Thymus (tissue), 11 donors: Measurements from ENCODE around the gene TSPAN4. TPM values are rescaled to one million over a fixed set of nuclear protein-coding genes. Genes with fewer than 3 reads are reported as not detected.

Experiments used
- DNase-seq, 9 donors: peaks; one replicate each; pipeline ENCODE4 v3.0.0-alpha.2; 2013; ENCODE audit warnings: low spot score in 9 of 9, low read depth in 6 of 9, missing footprints in 1 of 9
- H3K27ac ChIP-seq, 2 donors: one replicate each; pipeline ENCODE4 v1.5.1; 2013; ENCODE audit warnings: control low read depth in 1 of 2, low read depth in 1 of 2, low read length in 1 of 2, mild to moderate bottlenecking in 1 of 2, moderate library complexity in 1 of 2
- H3K27me3 ChIP-seq, 2 donors: one replicate each; pipeline ENCODE4 v1.5.1; 2013; ENCODE audit warnings: low read length in 1 of 2; ENCODE audit not compliant: control insufficient read depth in 2 of 2, insufficient read depth in 1 of 2
- H3K36me3 ChIP-seq, 2 donors: one replicate each; pipeline ENCODE4 v1.5.1; 2013; ENCODE audit warnings: low read length in 1 of 2, mild to moderate bottlenecking in 1 of 2, moderate library complexity in 1 of 2; ENCODE audit not compliant: control insufficient read depth in 2 of 2, insufficient read depth in 2 of 2
- H3K4me1 ChIP-seq, 2 donors: one replicate each; pipeline ENCODE4 v1.5.1; 2013; ENCODE audit warnings: low read length in 2 of 2; ENCODE audit not compliant: control insufficient read depth in 2 of 2, insufficient read depth in 2 of 2
- H3K4me3 ChIP-seq, 2 donors: one replicate each; pipeline ENCODE4 v1.5.1; 2013; ENCODE audit warnings: low read length in 2 of 2, control low read depth in 1 of 2, mild to moderate bottlenecking in 1 of 2
- H3K9me3 ChIP-seq, 2 donors: one replicate each; pipeline ENCODE4 v1.5.1; 2013; ENCODE audit warnings: low read length in 1 of 2, mild to moderate bottlenecking in 1 of 2; ENCODE audit not compliant: control insufficient read depth in 2 of 2, insufficient read depth in 1 of 2
- WGBS: extraction: QIAGEN DNeasy Blood & Tissue Kit; methylation state at CpG from one replicate; pipeline ENCODE4 v1.1.7; 2013; 5-methylcytosine and 5-hydroxymethylcytosine counted together
- polyA plus RNA-seq: library from polyadenylated mRNA; stranded (reverse); fragments of 200-250 nt; gene quantifications from one replicate; pipeline ENCODE4 v1.2.3, GENCODE V29; 2013
- total RNA-seq: library from RNA; stranded (reverse); fragments of 120-200 nt; gene quantifications from one replicate; pipeline ENCODE4 v1.2.4, GENCODE V29; 2013
- donor health status: healthy.

TSPAN4 gene
- total and polyA plus RNA-seq, 2 donors = 22.2 to 56.7 TPM

GRCh38 chr11:819943-820649, 22.6 kb upstream of the TSPAN4 start:
- Histone ChIP-seq H3K4me3 (peak overlapping the region; percentile 52 to 95), H3K27me3 (peaks cover 0 to 1% of the 10 kb centered on the region in 2 donors), H3K27ac (peak overlapping the region; percentile 83 to 94), H3K4me1 (peaks cover 12 to 30% of the 10 kb centered on the region in 2 donors), H3K9me3 (no peaks in the 10 kb centered on the region), H3K36me3 (peaks cover 17 to 42% of the 10 kb centered on the region in 2 donors)
- 6% methylated on average over 47 of the region's 47 CpGs for WGBS
- peak in 8 of 9 donors; percentile 59 to 94 (median 88) for DNase-seq

GRCh38 chr11:820655-821511, 21.8 kb upstream of the TSPAN4 start:
- Histone ChIP-seq H3K27me3 (peaks cover under 1 to 9% of the 10 kb centered on the region in 2 donors), H3K36me3 (peaks cover 18 to 43% of the 10 kb centered on the region in 2 donors), H3K4me1 (peaks cover 12 to 38% of the 10 kb centered on the region in 2 donors), H3K27ac (peak overlapping the region in 1 of 2 donors; percentile 70), H3K9me3 (no peaks in the 10 kb centered on the region), H3K4me3 (peak overlapping the region; percentile 52 to 95)
- WGBS = 88% methylated on average over 11 of the region's 11 CpGs
- no peak for DNase-seq

- WGBS = 82% methylated on average over 22 of the region's 22 CpGs
- Histone ChIP-seq H3K27me3 (peaks cover 7 to 18% of the 10 kb centered on the region in 2 donors), H3K4me1 (peaks cover 12 to 47% of the 10 kb centered on the region in 2 donors), H3K27ac (no peak overlapping the region), H3K4me3 (no peak overlapping the region), H3K9me3 (no peaks in the 10 kb centered on the region), H3K36me3 (peaks cover 18 to 41% of the 10 kb centered on the region in 2 donors)
- DNase-seq = no peak
These were observed 20.9 kb upstream of the TSPAN4 start for GRCh38 chr11:821512-822371.

GRCh38 chr11:823441-824291, 19.0 kb upstream of the TSPAN4 start:
- 97% methylated on average over 53 of the region's 53 CpGs for WGBS
- peaks cover 25 to 37% of the 10 kb centered on the region in 2 donors for H3K27me3 ChIP-seq
- H3K27ac ChIP-seq = no peak overlapping the region
- H3K9me3 ChIP-seq = peaks cover 0 to under 1% of the 10 kb centered on the region in 2 donors
- H3K36me3 ChIP-seq = peaks cover 18 to 41% of the 10 kb centered on the region in 2 donors
- H3K4me1 ChIP-seq = peaks cover 16 to 62% of the 10 kb centered on the region in 2 donors
- DNase-seq = no peak
- H3K4me3 ChIP-seq = no peak overlapping the region

- WGBS = 97% methylated on average over 59 of the region's 59 CpGs
- no peak overlapping the region for H3K27ac ChIP-seq
These were observed 18.3 kb upstream of the TSPAN4 start for GRCh38 chr11:824292-824880.

DNA sequence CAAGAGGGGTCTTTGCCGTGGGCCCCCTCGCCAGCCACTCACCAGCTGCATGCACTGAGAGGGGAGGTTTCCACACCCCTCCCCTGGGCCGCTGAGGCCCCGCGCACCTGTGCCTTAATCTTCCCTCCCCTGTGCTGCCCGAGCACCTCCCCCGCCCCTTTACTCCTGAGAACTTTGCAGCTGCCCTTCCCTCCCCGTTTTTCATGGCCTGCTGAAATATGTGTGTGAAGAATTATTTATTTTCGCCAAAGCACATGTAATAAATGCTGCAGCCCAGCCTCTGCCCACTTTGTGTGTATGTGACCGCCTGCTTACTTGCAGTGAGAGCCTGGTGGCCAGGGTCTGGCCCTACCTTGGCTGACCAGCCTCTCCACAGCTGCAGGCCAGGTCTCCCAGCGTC, 17.7 kb upstream of the TSPAN4 start:
- Histone ChIP-seq H3K27me3 (peaks cover 38 to 50% of the 10 kb centered on the region in 2 donors), H3K4me1 (peaks cover 16 to 69% of the 10 kb centered on the region in 2 donors), H3K4me3 (no peak overlapping the region), H3K27ac (no peak overlapping the region), H3K36me3 (peaks cover 18 to 41% of the 10 kb centered on the region in 2 donors), H3K9me3 (peaks cover under 1 to 13% of the 10 kb centered on the region in 2 donors)
- DNase-seq = no peak
- WGBS = 67% methylated on average over 11 of the region's 11 CpGs

More at GRCh38 chr11:824292-824880, 18.3 kb upstream of the TSPAN4 start:
- Histone ChIP-seq H3K36me3 (peaks cover 18 to 41% of the 10 kb centered on the region in 2 donors), H3K27me3 (peaks cover 33 to 44% of the 10 kb centered on the region in 2 donors), H3K4me3 (no peak overlapping the region), H3K4me1 (peaks cover 16 to 63% of the 10 kb centered on the region in 2 donors), H3K9me3 (peaks cover 0 to 7% of the 10 kb centered on the region in 2 donors)
- DNase-seq = no peak

DNA sequence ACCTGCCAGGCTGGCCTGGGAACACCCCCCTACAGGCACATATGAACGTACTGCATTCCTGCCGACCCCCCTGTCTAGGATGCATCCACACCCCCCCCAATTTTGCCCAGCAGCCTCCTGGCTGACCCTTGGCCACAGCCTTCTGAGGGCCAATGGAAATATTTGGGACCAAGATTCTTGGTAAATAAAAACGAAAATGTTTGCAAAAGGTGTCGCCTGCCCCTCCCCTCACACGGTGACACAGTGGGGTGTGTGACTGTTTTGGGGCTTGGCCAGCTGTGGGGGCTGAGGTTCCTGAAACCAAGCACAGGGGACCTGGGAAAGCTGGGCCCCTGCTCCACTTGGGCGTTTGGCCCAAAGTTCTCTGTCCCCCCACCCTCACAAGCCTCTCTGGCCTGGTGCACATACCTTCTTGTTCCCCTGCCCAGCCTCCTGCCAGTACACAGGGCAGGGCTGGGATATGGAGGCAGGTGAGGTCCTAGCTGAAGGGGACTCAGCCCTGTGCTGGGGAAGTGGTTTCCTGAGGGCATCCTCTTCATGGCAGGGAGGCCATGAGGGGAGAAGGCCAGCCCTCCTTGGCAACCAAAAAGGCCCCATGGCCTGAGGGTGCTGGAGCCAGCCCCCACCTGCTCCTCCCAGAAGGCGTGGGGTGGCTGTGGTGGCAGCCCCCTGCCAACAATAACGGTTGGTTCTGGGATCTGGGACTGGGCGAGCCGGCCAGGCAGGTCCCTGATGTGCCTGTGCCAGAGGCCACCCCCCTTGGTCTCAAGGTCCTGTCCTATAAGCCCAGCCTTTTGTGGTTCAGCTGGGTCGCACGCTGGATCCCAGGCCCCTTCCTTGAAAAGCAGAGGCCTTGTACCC, 17.1 kb upstream of the TSPAN4 start:
- H3K27ac ChIP-seq = no peak overlapping the region
- H3K4me1 ChIP-seq = peaks cover 10 to 69% of the 10 kb centered on the region in 2 donors
- H3K9me3 ChIP-seq = peaks cover 3 to 18% of the 10 kb centered on the region in 2 donors
- no peak overlapping the region for H3K4me3 ChIP-seq
- peaks cover 45 to 56% of the 10 kb centered on the region in 2 donors for H3K27me3 ChIP-seq
- H3K36me3 ChIP-seq = peaks cover 18 to 40% of the 10 kb centered on the region in 2 donors
- no peak for DNase-seq
- WGBS = 97% methylated on average over 12 of the region's 12 CpGs
